KMS-11 (cell line): Measurements from ENCODE around the gene LY6G6F.
A peak's percentile ranks its signal among the peaks of the same experiment; 100 is the strongest.

ENCODE experiments used
- H2AFZ ChIP-seq: fragments of 200-600 bp; sonication (generic); 2 replicates; pipeline ENCODE4 v1.6.1; 2016; ENCODE audit warnings: antibody characterized with exemption, mixed run types, low read depth
- H3K27ac ChIP-seq: fragments of 200-600 bp; sonication (generic); 2 replicates; pipeline ENCODE4 v1.6.1; 2016; ENCODE audit warnings: mild to moderate bottlenecking, mixed run types
- H3K27me3 ChIP-seq: fragments of 200-600 bp; sonication (generic); 2 replicates; pipeline ENCODE4 v1.6.1; 2017; ENCODE audit warnings: mild to moderate bottlenecking, low read depth, mixed run types, moderate library complexity; ENCODE audit not compliant: insufficient read depth
- H3K36me3 ChIP-seq: fragments of 200-600 bp; sonication (generic); 2 replicates; pipeline ENCODE4 v1.6.1; 2017; ENCODE audit warnings: mild to moderate bottlenecking, mixed run types; ENCODE audit not compliant: insufficient read depth
- H3K4me1 ChIP-seq: fragments of 200-600 bp; sonication (generic); 2 replicates; pipeline ENCODE4 v1.6.1; 2016; ENCODE audit warnings: mild to moderate bottlenecking, low read depth, mixed run types; ENCODE audit not compliant: poor library complexity, severe bottlenecking
- H3K4me2 ChIP-seq: fragments of 200-600 bp; sonication (generic); 2 replicates; pipeline ENCODE4 v1.7.0; 2016; ENCODE audit warnings: mild to moderate bottlenecking, mixed run types
- H3K4me3 ChIP-seq: fragments of 200-600 bp; sonication (generic); IDR thresholded peaks from 2 replicates; pipeline ENCODE4 v1.6.1; 2017; ENCODE audit warnings: low read depth, low read length, mixed read lengths; ENCODE audit not compliant: insufficient read depth
- H3K79me2 ChIP-seq: fragments of 200-600 bp; sonication (generic); 2 replicates; pipeline ENCODE4 v1.6.1; 2016; ENCODE audit warnings: low read depth, mixed run types; ENCODE audit not compliant: insufficient read depth
- H3K9ac ChIP-seq: fragments of 200-600 bp; sonication (generic); 2 replicates; pipeline ENCODE4 v1.6.1; 2016; ENCODE audit warnings: mild to moderate bottlenecking, mixed run types
- H4K20me1 ChIP-seq: fragments of 200-600 bp; sonication (generic); 2 replicates; pipeline ENCODE4 v1.6.1; 2016; ENCODE audit warnings: mild to moderate bottlenecking, mixed run types; ENCODE audit not compliant: insufficient read depth
- CTCF ChIP-seq: fragments of 200-600 bp; sonication (generic); conservative IDR thresholded peaks from 2 replicates; pipeline ENCODE4 v1.6.1; 2017; ENCODE audit warnings: low read depth, mild to moderate bottlenecking, antibody characterized with exemption, low read length, moderate library complexity, mixed read lengths

The LY6G6F gene

GRCh38 chr6:31711233-31711632 lies 4.6 kb downstream of the LY6G6F start:
- no peaks in the 10 kb centered on the region for H3K36me3 ChIP-seq
- H3K79me2 ChIP-seq = no peaks in the 10 kb centered on the region
- no peak overlapping the region for H3K9ac ChIP-seq
- no peak overlapping the region for H3K4me3 ChIP-seq
- peaks cover 7% of the 10 kb centered on the region for H3K4me1 ChIP-seq
- H2AFZ ChIP-seq = no peak overlapping the region
- no peaks in the 10 kb centered on the region for H4K20me1 ChIP-seq
- no peak overlapping the region for H3K27ac ChIP-seq
- no peak overlapping the region for H3K4me2 ChIP-seq
- H3K27me3 ChIP-seq = 0 out of 2 replicates have a peak, but pooled peaks cover 2% of the 10 kb centered on the region
- no peak for TF ChIP-seq CTCF

GRCh38 chr6:31712296-31712695 lies 5.6 kb downstream of the LY6G6F start:
- Histone ChIP-seq H3K9ac (no peak overlapping the region), H3K27ac (no peak overlapping the region), H3K4me1 (peaks cover 7% of the 10 kb centered on the region), H3K27me3 (no peaks in the 10 kb centered on the region), H2AFZ (no peak overlapping the region), H3K4me2 (no peak overlapping the region), H4K20me1 (no peaks in the 10 kb centered on the region), H3K36me3 (no peaks in the 10 kb centered on the region), H3K79me2 (no peaks in the 10 kb centered on the region), H3K4me3 (no peak overlapping the region)
- 0 out of 2 replicates have a peak, but pooled peaks have one; percentile 24 for TF ChIP-seq CTCF

- no peak overlapping the region for H3K4me3 ChIP-seq
- H3K27ac ChIP-seq = no peak overlapping the region
- H3K79me2 ChIP-seq = no peaks in the 10 kb centered on the region
- H2AFZ ChIP-seq = no peak overlapping the region
- no peaks in the 10 kb centered on the region for H3K36me3 ChIP-seq
- peaks cover 7% of the 10 kb centered on the region for H3K4me1 ChIP-seq
- H3K4me2 ChIP-seq = no peak overlapping the region
- H3K27me3 ChIP-seq = no peaks in the 10 kb centered on the region
- no peak for TF ChIP-seq CTCF
- no peaks in the 10 kb centered on the region for H4K20me1 ChIP-seq
- H3K9ac ChIP-seq = no peak overlapping the region
Measured at GRCh38 chr6:31713465-31713864, 6.8 kb downstream of the LY6G6F start.

GRCh38 chr6:31713991-31714684 lies 7.5 kb downstream of the LY6G6F start:
- H3K79me2 ChIP-seq = no peaks in the 10 kb centered on the region
- H3K4me3 ChIP-seq = no peak overlapping the region
- no peak overlapping the region for H3K4me2 ChIP-seq
- no peaks in the 10 kb centered on the region for H4K20me1 ChIP-seq
- no peak for TF ChIP-seq CTCF
- no peaks in the 10 kb centered on the region for H3K36me3 ChIP-seq
- no peak overlapping the region for H3K9ac ChIP-seq
- H3K27ac ChIP-seq = no peak overlapping the region
- H3K4me1 ChIP-seq = peaks cover 7% of the 10 kb centered on the region
- H3K27me3 ChIP-seq = no peaks in the 10 kb centered on the region
- no peak overlapping the region for H2AFZ ChIP-seq
